Measurements from ENCODE around the gene KLF16.

- TF ChIP-seq GATA2 (IDR thresholded peaks at IDR 0.05; ENCODE audit: low read depth, low read length) (no peak), GATA3 (IDR thresholded peaks at IDR 0.05; ENCODE audit: low read depth, low read length) (no peak)
These were observed 12.3 kb downstream of the KLF16 start for GRCh38 chr19:1850809-1851653.
